CD14-positive monocyte (primary cell): Measurements from ENCODE around the gene NOPCHAP1. TPM values are rescaled to one million over a fixed set of nuclear protein-coding genes. Genes with fewer than 3 reads are reported as not detected.

ENCODE experiments used
- DNase-seq, 3 donors: peaks; one replicate each; pipeline ENCODE4 v3.0.0-alpha.2; 2011 to 2022
- H2AFZ ChIP-seq: 2 replicates; pipeline ENCODE4 v1.6.0; 2012; ENCODE audit warnings: mild to moderate bottlenecking, low read depth, low read length, inconsistent platforms; ENCODE audit not compliant: insufficient read depth, poor library complexity, severe bottlenecking
- H3K27ac ChIP-seq, 2 donors: 1 replicate in 1 of 2; 2 replicates in 1 of 2; pipeline ENCODE4 v1.5.1; 2012 to 2013; ENCODE audit warnings: low read length in 2 of 2, control low read depth in 1 of 2, inconsistent platforms in 1 of 2, low read depth in 1 of 2, mild to moderate bottlenecking in 1 of 2
- H3K27me3 ChIP-seq, 2 donors: one replicate each; pipeline versions ENCODE4 v1.6.0 to v1.6.1; 2011 to 2013; ENCODE audit warnings: low read length in 2 of 2; ENCODE audit not compliant: control insufficient read depth in 2 of 2, insufficient read depth in 2 of 2
- H3K36me3 ChIP-seq, 2 donors: replicated peaks in 1 of 2; 1 replicate in 1 of 2; 2 replicates in 1 of 2; pipeline versions ENCODE4 v1.5.1 to v1.6.1; 2012 to 2013; ENCODE audit warnings: low read length in 2 of 2, control low read depth in 1 of 2, inconsistent platforms in 1 of 2, mild to moderate bottlenecking in 1 of 2; ENCODE audit not compliant: insufficient read depth in 2 of 2, control insufficient read depth in 1 of 2
- H3K4me1 ChIP-seq, 2 donors: 1 replicate in 1 of 2; 2 replicates in 1 of 2; pipeline versions ENCODE4 v1.5.1 to v1.6.1; 2012 to 2013; ENCODE audit warnings: low read length in 2 of 2, control low read depth in 1 of 2, inconsistent platforms in 1 of 2, mild to moderate bottlenecking in 1 of 2, moderate library complexity in 1 of 2; ENCODE audit not compliant: insufficient read depth in 2 of 2, control insufficient read depth in 1 of 2
- H3K4me2 ChIP-seq: replicated peaks from 2 replicates; pipeline ENCODE3; 2012; ENCODE audit warnings: low read length, moderate library complexity, mild to moderate bottlenecking; ENCODE audit not compliant: poor library complexity, severe bottlenecking; ENCODE audit errors: extremely low read depth
- H3K4me3 ChIP-seq, 3 experiments: fragments of 200-600 bp in 1 of 3; sonication (generic) in 1 of 3; replicated peaks in 1 of 3; 1 replicate in 2 of 3; 2 replicates in 1 of 3; pipeline ENCODE4 v1.5.1; 2011 to 2013; ENCODE audit warnings: low read length in 3 of 3, mild to moderate bottlenecking in 3 of 3, control low read depth in 2 of 3, low read depth in 2 of 3, inconsistent platforms in 1 of 3, moderate library complexity in 1 of 3
- H3K79me2 ChIP-seq: 2 replicates; pipeline ENCODE4 v1.6.0; 2012; ENCODE audit warnings: mild to moderate bottlenecking, control low read depth, inconsistent platforms, low read length, moderate library complexity; ENCODE audit not compliant: insufficient read depth
- H3K9ac ChIP-seq: 2 replicates; pipeline ENCODE4 v1.6.0; 2017; ENCODE audit warnings: low read length, mild to moderate bottlenecking; ENCODE audit not compliant: insufficient read depth, poor library complexity, severe bottlenecking
- H3K9me3 ChIP-seq, 2 donors: replicated peaks in 1 of 2; 1 replicate in 1 of 2; 2 replicates in 1 of 2; pipeline versions ENCODE4 v1.5.1 to v1.6.1; 2012 to 2013; ENCODE audit warnings: low read length in 2 of 2, control low read depth in 1 of 2; ENCODE audit not compliant: control insufficient read depth in 1 of 2, insufficient read depth in 1 of 2
- H4K20me1 ChIP-seq: 2 replicates; pipeline ENCODE4 v1.6.0; 2012; ENCODE audit warnings: mild to moderate bottlenecking, low read length, control low read depth, moderate library complexity; ENCODE audit not compliant: insufficient read depth
- H3K27ac Mint-ChIP-seq, 7 donors: one replicate each; pipeline ENCODE4 v1.8.0; 2020; ENCODE audit warnings: mild to moderate bottlenecking in 7 of 7, mixed read lengths in 7 of 7, moderate library complexity in 6 of 7, inconsistent platforms in 2 of 7
- H3K27me3 Mint-ChIP-seq, 3 donors: one replicate each; pipeline ENCODE4 v1.8.0; 2021 to 2022; ENCODE audit warnings: low read depth in 3 of 3, mild to moderate bottlenecking in 3 of 3, mixed read lengths in 3 of 3, moderate library complexity in 3 of 3, inconsistent platforms in 1 of 3
- H3K36me3 Mint-ChIP-seq, 2 donors: one replicate each; pipeline ENCODE4 v1.8.0; 2020; ENCODE audit warnings: mixed read lengths in 2 of 2, inconsistent platforms in 1 of 2, mild to moderate bottlenecking in 1 of 2
- H3K4me1 Mint-ChIP-seq: one replicate; pipeline ENCODE4 v1.8.0; 2020; ENCODE audit warnings: mild to moderate bottlenecking, mixed read lengths
- H3K4me3 Mint-ChIP-seq, 2 donors: one replicate each; pipeline ENCODE4 v1.8.0; 2020; ENCODE audit warnings: mild to moderate bottlenecking in 2 of 2, mixed read lengths in 2 of 2, moderate library complexity in 1 of 2
- H3K9me3 Mint-ChIP-seq, 7 donors: one replicate each; pipeline ENCODE4 v1.8.0; 2020 to 2022; ENCODE audit warnings: mixed read lengths in 7 of 7, mild to moderate bottlenecking in 6 of 7, moderate library complexity in 6 of 7, inconsistent platforms in 2 of 7
- CTCF ChIP-seq: fragments of 200-600 bp; IDR thresholded peaks from one replicate; pipeline ENCODE4 v1.8.0; 2022; ENCODE audit warnings: antibody characterized with exemption, mild to moderate bottlenecking
- WGBS: methylation state at CpG from one replicate; pipeline ENCODE4 v1.1.5; 2013; ENCODE audit warnings: missing lambda C conversion rate; ENCODE audit not compliant: insufficient coverage; 5-methylcytosine and 5-hydroxymethylcytosine counted together
- intact Hi-C, 2 donors: fragments of 100-400 bp; cut with micrococcal nuclease; formaldehyde crosslinking; loops; one replicate each; pipeline versions ENCODE4 v1.15.0 to v1.15.1; 2023
- polyA plus RNA-seq, 3 donors: library from polyadenylated mRNA; depleted of rRNA in 1 of 3; unstranded in 2 of 3; stranded (reverse) in 1 of 3; fragments of 300-500 nt in 2 of 3; fragments of >200 nt in 1 of 3; fragmentation: Illumina TruSeq in 2 of 3; gene quantifications; 1 replicate in 2 of 3; 2 replicates in 1 of 3; pipeline ENCODE4 v1.2.3, GENCODE V29; 2012 to 2021

NOPCHAP1 gene
- polyA plus RNA-seq, 3 donors: 2.6 to 14.0 (median 12.0) TPM

GRCh38 chr12:104939089-104939488, 47.0 kb upstream of the NOPCHAP1 start:
- Histone ChIP-seq H3K9ac (no peak overlapping the region), H3K4me3 (no peak overlapping the region), H3K4me1 (no peaks in the 10 kb centered on the region), H3K36me3 (no peaks in the 10 kb centered on the region), H3K27ac (no peak overlapping the region), H3K79me2 (no peaks in the 10 kb centered on the region), H4K20me1 (no peaks in the 10 kb centered on the region), H3K4me2 (no peak overlapping the region), H3K27me3 (no peaks in the 10 kb centered on the region), H2AFZ (no peak overlapping the region), H3K9me3 (peaks cover 4 to 9% of the 10 kb centered on the region in 2 donors)
- no CpG with 5 or more reads among the region's 2 CpGs for WGBS
- H3K27ac Mint-ChIP-seq: no peak overlapping the region
- H3K36me3 Mint-ChIP-seq: no peaks in the 10 kb centered on the region
- H3K4me3 Mint-ChIP-seq: no peak overlapping the region
- H3K27me3 Mint-ChIP-seq: peaks cover 2 to 6% (median 3%) of the 10 kb centered on the region in 3 donors
- intact Hi-C loops: no loop called here
- no peak for DNase-seq
- no peak for TF ChIP-seq CTCF
- H3K4me1 Mint-ChIP-seq: no peaks in the 10 kb centered on the region
- H3K9me3 Mint-ChIP-seq: peaks cover 3 to 15% (median 7%) of the 10 kb centered on the region in 7 donors

- Histone ChIP-seq H3K36me3 (no peaks in the 10 kb centered on the region), H3K4me3 (no peak overlapping the region), H3K9ac (no peak overlapping the region), H3K27ac (no peak overlapping the region), H2AFZ (no peak overlapping the region), H3K4me2 (no peak overlapping the region), H3K9me3 (peaks cover 4 to 9% of the 10 kb centered on the region in 2 donors), H3K79me2 (no peaks in the 10 kb centered on the region), H4K20me1 (no peaks in the 10 kb centered on the region), H3K27me3 (no peaks in the 10 kb centered on the region), H3K4me1 (no peaks in the 10 kb centered on the region)
- H3K4me3 Mint-ChIP-seq: no peak overlapping the region
- WGBS: no CpG with 5 or more reads among the region's 3 CpGs
- DNase-seq: no peak
- peaks cover 3 to 7% (median 5%) of the 10 kb centered on the region in 3 donors for H3K27me3 Mint-ChIP-seq
- intact Hi-C loops: no loop called here
- peaks cover 3 to 17% (median 7%) of the 10 kb centered on the region in 7 donors for H3K9me3 Mint-ChIP-seq
- H3K4me1 Mint-ChIP-seq: no peaks in the 10 kb centered on the region
- H3K27ac Mint-ChIP-seq: no peak overlapping the region
- no peak for TF ChIP-seq CTCF
- no peaks in the 10 kb centered on the region for H3K36me3 Mint-ChIP-seq
Measured at GRCh38 chr12:104941454-104941853, 44.7 kb upstream of the NOPCHAP1 start.
